Ascending aorta (tissue), 2 donors: ENCODE measurements around the gene STAB1. TPM values are rescaled to one million over a fixed set of nuclear protein-coding genes. Genes with fewer than 3 reads are reported as not detected.

Experiments
- DNase-seq, 2 donors: peaks; one replicate each; pipeline ENCODE4 v3.0.0-alpha.2; 2019; ENCODE audit warnings: low spot score in 2 of 2
- H3K27ac ChIP-seq, 2 donors: fragments of 200-600 bp; sonication (generic); one replicate each; pipeline ENCODE4 v1.5.1; 2016 to 2017; ENCODE audit warnings: mild to moderate bottlenecking in 1 of 2
- H3K27me3 ChIP-seq: fragments of 200-600 bp; sonication (generic); one replicate; pipeline ENCODE4 v1.5.1; 2017
- H3K36me3 ChIP-seq, 2 donors: fragments of 200-600 bp; sonication (generic); one replicate each; pipeline ENCODE4 v1.5.1; 2016
- H3K4me1 ChIP-seq, 2 donors: fragments of 200-600 bp; sonication (generic); one replicate each; pipeline ENCODE4 v1.5.1; 2016 to 2017; ENCODE audit warnings: mild to moderate bottlenecking in 1 of 2
- H3K4me3 ChIP-seq, 2 donors: fragments of 200-600 bp; sonication (generic); one replicate each; pipeline ENCODE4 v1.5.1; 2016 to 2017; ENCODE audit warnings: mild to moderate bottlenecking in 1 of 2
- H3K9me3 ChIP-seq, 2 donors: fragments of 200-600 bp; sonication (generic); one replicate each; pipeline ENCODE4 v1.5.1; 2016
- CTCF ChIP-seq, 3 experiments: fragments of 200-600 bp in 2 of 3; fragments of 450-650 bp in 1 of 3; sonication (generic) in 2 of 3; IDR thresholded peaks; one replicate each; pipeline ENCODE4 v1.5.1; 2016 to 2019; ENCODE audit warnings: antibody characterized with exemption in 3 of 3, mild to moderate bottlenecking in 1 of 3, moderate library complexity in 1 of 3
- intact Hi-C: fragments of 100-400 bp; cut with DNase I; formaldehyde crosslinking; loops from one replicate; pipeline ENCODE4 v1.15.1; 2023
- total RNA-seq: library from RNA; depleted of rRNA; stranded (reverse); fragments of >200 nt; gene quantifications from one replicate; pipeline ENCODE4 v1.1.0, GENCODE V29; 2016

STAB1 gene
- total RNA-seq, 1 donor from 2014 or later = 363 TPM

GRCh38 chr3:52458031-52458760, 36.9 kb upstream of the STAB1 start:
- H3K27ac ChIP-seq = no peak overlapping the region
- TF ChIP-seq CTCF (IDR thresholded peaks at IDR 0.05) = no peak
- peaks cover 12 to 14% of the 10 kb centered on the region in 2 donors for H3K4me1 ChIP-seq
- intact Hi-C loops = loop anchor here (10.0 kb wide), 1 partner anchor 227 kb away; the partner anchor contains the start of genes GNL3 and PBRM1
- H3K9me3 ChIP-seq = no peaks in the 10 kb centered on the region
- H3K36me3 ChIP-seq = peaks cover 33 to 39% of the 10 kb centered on the region in 2 donors
- no peak for DNase-seq
- no peak overlapping the region for H3K4me3 ChIP-seq
- H3K27me3 ChIP-seq = no peaks in the 10 kb centered on the region

GRCh38 chr3:52458770-52459545, 36.2 kb upstream of the STAB1 start:
- intact Hi-C loops = loop anchor here (10.0 kb wide), 1 partner anchor 226 kb away; the partner anchor contains the start of genes GNL3 and PBRM1
- Histone ChIP-seq H3K36me3 (peaks cover 36 to 40% of the 10 kb centered on the region in 2 donors), H3K27me3 (no peaks in the 10 kb centered on the region), H3K27ac (no peak overlapping the region), H3K4me1 (peaks cover 10 to 14% of the 10 kb centered on the region in 2 donors), H3K4me3 (no peak overlapping the region), H3K9me3 (no peaks in the 10 kb centered on the region)
- no peak for TF ChIP-seq CTCF (IDR thresholded peaks at IDR 0.05)
- DNase-seq = no peak

GRCh38 chr3:52461874-52462273, 33.3 kb upstream of the STAB1 start:
- Histone ChIP-seq H3K4me3 (no peak overlapping the region), H3K4me1 (peaks cover 0 to 3% of the 10 kb centered on the region in 2 donors), H3K36me3 (peaks cover 46 to 51% of the 10 kb centered on the region in 2 donors), H3K9me3 (no peaks in the 10 kb centered on the region), H3K27me3 (no peaks in the 10 kb centered on the region), H3K27ac (no peak overlapping the region)
- DNase-seq = no peak
- intact Hi-C loops = no loop called here
- no peak for TF ChIP-seq CTCF (IDR thresholded peaks at IDR 0.05)

GRCh38 chr3:52463416-52463815, 31.7 kb upstream of the STAB1 start:
- no peak overlapping the region for H3K27ac ChIP-seq
- no peaks in the 10 kb centered on the region for H3K4me1 ChIP-seq
- intact Hi-C loops = no loop called here
- H3K9me3 ChIP-seq = no peaks in the 10 kb centered on the region
- no peak for TF ChIP-seq CTCF (IDR thresholded peaks at IDR 0.05)
- H3K4me3 ChIP-seq = no peak overlapping the region
- H3K27me3 ChIP-seq = no peaks in the 10 kb centered on the region
- no peak for DNase-seq
- H3K36me3 ChIP-seq = peaks cover 45 to 52% of the 10 kb centered on the region in 2 donors

- no peak for DNase-seq
- Histone ChIP-seq H3K27me3 (no peaks in the 10 kb centered on the region), H3K27ac (no peak overlapping the region), H3K36me3 (peaks cover 48 to 50% of the 10 kb centered on the region in 2 donors), H3K4me3 (no peak overlapping the region), H3K9me3 (no peaks in the 10 kb centered on the region), H3K4me1 (peaks cover 3 to 5% of the 10 kb centered on the region in 2 donors)
- intact Hi-C loops = no loop called here
- no peak for TF ChIP-seq CTCF (IDR thresholded peaks at IDR 0.05)
These were observed 26.8 kb upstream of the STAB1 start for GRCh38 chr3:52468336-52468735.
